SJSA1 (cell line): Measurements from ENCODE around the gene ATP8B4. TPM values are rescaled to one million over a fixed set of nuclear protein-coding genes. Genes with fewer than 3 reads are reported as not detected.

Experiments used
- DNase-seq, 2 experiments: peaks; one replicate each; pipeline ENCODE4 v3.0.0-alpha.2; 2015 to 2020; ENCODE audit warnings: low spot score in 2 of 2, low read depth in 1 of 2
- H3K27ac ChIP-seq: fragments of 250-450 bp; sonication (Bioruptor Pico); 2 replicates; pipeline ENCODE4 v1.5.1; 2020; ENCODE audit warnings: mild to moderate bottlenecking, moderate library complexity
- H3K27me3 ChIP-seq: fragments of 250-450 bp; sonication (Bioruptor Pico); replicated peaks from 2 replicates; pipeline ENCODE4 v1.5.1; 2020; ENCODE audit warnings: mild to moderate bottlenecking, moderate library complexity
- H3K36me3 ChIP-seq: fragments of 250-450 bp; sonication (Bioruptor Pico); 2 replicates; pipeline ENCODE4 v1.5.1; 2020; ENCODE audit warnings: mild to moderate bottlenecking
- H3K4me1 ChIP-seq: fragments of 250-450 bp; sonication (Bioruptor Pico); replicated peaks from 2 replicates; pipeline ENCODE4 v1.6.1; 2021; ENCODE audit warnings: mild to moderate bottlenecking
- H3K4me3 ChIP-seq: fragments of 250-450 bp; sonication (Bioruptor Pico); 2 replicates; pipeline ENCODE4 v1.5.1; 2020; ENCODE audit warnings: mild to moderate bottlenecking
- H3K9me3 ChIP-seq: fragments of 250-450 bp; sonication (Bioruptor Pico); replicated peaks from 2 replicates; pipeline ENCODE4 v1.5.1; 2020; ENCODE audit warnings: mild to moderate bottlenecking
- total RNA-seq: library from RNA; depleted of rRNA; stranded (reverse); fragments of >200 nt; shearing (Covaris generic); gene quantifications from 2 replicates; pipeline ENCODE4 v1.2.3, GENCODE V29; 2014

The ATP8B4 gene
- total RNA-seq, 1 experiment from 2014 or later: 0.16 TPM

DNA sequence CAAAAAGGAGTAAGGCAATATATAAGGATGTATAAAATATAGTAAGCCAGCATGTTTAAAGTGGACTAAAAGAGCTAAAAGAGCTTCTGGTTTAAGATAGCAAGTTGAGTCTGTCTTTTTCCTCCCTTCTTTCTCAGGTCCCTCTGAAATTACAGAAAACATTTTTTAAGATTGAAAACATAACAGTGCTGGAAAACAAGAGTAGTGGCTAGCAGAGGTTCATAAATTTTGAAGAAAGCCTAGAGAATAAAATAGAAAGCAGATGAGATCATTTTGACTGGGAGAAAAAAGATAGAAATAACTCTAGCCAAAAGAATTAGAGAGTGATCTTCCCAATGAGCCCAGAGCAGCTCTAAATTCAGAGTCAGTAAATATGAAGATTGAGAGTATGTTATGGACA lies 41.9 kb downstream of the ATP8B4 start:
- no peak overlapping the region for H3K27ac ChIP-seq
- no peaks in the 10 kb centered on the region for H3K9me3 ChIP-seq
- H3K36me3 ChIP-seq: no peaks in the 10 kb centered on the region
- DNase-seq: no peak
- H3K4me1 ChIP-seq: no peaks in the 10 kb centered on the region
- H3K4me3 ChIP-seq: no peak overlapping the region
- H3K27me3 ChIP-seq: no peaks in the 10 kb centered on the region

DNA sequence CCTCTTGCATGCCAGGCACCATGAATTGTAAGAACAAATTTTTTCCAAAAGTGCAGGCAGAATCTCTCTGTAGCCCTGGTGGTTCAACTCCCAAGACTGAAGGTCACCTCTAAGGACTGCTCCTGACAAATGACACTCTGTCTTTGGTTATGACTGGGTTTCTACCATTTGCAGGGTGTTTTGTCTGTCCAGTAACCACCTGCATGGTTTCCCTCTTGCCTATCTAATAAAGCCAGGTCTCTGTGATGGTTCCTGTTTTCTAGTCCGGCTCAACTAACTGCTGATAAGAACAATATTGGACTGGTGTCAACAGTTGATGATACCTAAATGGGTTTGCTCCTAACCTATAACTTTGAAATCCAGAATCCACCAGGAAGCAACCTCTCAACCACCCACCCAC lies 43.7 kb downstream of the ATP8B4 start:
- no peak for DNase-seq
- H3K27me3 ChIP-seq: no peaks in the 10 kb centered on the region
- H3K36me3 ChIP-seq: no peaks in the 10 kb centered on the region
- H3K4me1 ChIP-seq: no peaks in the 10 kb centered on the region
- no peaks in the 10 kb centered on the region for H3K9me3 ChIP-seq
- H3K4me3 ChIP-seq: no peak overlapping the region
- no peak overlapping the region for H3K27ac ChIP-seq

DNA sequence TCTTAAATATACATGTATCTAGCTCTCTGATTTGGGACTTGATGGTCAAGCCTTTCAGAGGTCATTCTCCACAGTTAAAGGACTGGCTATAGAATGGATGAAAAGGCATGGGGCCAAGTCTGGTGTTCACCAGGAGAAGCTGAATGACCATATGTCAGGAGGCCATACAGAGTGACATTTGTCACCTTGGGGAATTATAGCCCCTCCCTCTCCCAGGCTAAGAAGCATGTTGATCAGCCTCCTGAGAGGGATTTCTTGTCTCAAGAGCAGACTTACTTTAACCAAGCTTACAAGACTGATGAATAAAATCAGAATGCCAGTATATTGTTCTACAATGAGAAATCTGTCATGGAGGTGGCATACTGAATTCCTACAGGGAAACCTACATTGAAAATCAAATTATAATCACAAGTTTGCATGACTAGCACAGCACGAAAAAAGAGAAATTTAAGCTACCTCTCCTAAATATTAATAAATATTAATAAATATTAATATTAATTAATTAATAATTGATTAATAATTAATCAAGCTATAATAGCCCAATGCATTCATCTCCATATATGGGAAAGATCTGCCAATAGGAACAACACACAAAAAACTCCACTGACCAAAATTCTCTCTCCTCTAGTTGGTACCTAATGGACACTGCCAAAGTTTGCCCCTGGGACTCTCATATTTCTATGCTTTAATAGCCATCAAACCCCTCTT lies 47.3 kb downstream of the ATP8B4 start:
- H3K27ac ChIP-seq: no peak overlapping the region
- H3K4me1 ChIP-seq: no peaks in the 10 kb centered on the region
- H3K36me3 ChIP-seq: no peaks in the 10 kb centered on the region
- H3K9me3 ChIP-seq: no peaks in the 10 kb centered on the region
- H3K4me3 ChIP-seq: no peak overlapping the region
- H3K27me3 ChIP-seq: no peaks in the 10 kb centered on the region
- DNase-seq: no peak

DNA sequence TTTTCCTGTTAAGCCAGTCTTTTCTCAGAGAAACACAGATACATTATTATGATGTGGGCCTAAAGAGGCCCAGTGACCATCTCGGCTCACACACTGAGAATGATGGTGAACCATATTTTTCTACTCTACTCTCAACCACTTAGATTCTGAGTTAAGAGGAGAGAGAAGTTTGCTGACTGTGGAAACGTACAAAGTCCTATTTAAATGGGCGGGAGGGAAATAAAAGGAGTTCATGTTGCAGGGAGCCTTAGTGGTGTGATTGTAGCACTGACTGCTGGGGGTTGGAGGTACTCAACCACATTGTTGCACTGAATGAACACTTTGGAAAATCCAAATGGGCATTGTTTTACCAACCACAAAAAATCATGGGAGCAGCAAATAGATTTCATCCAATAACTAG lies 51.0 kb downstream of the ATP8B4 start:
- H3K36me3 ChIP-seq: no peaks in the 10 kb centered on the region
- no peaks in the 10 kb centered on the region for H3K9me3 ChIP-seq
- DNase-seq: no peak
- H3K27me3 ChIP-seq: no peaks in the 10 kb centered on the region
- H3K27ac ChIP-seq: no peak overlapping the region
- no peaks in the 10 kb centered on the region for H3K4me1 ChIP-seq
- H3K4me3 ChIP-seq: no peak overlapping the region

DNA sequence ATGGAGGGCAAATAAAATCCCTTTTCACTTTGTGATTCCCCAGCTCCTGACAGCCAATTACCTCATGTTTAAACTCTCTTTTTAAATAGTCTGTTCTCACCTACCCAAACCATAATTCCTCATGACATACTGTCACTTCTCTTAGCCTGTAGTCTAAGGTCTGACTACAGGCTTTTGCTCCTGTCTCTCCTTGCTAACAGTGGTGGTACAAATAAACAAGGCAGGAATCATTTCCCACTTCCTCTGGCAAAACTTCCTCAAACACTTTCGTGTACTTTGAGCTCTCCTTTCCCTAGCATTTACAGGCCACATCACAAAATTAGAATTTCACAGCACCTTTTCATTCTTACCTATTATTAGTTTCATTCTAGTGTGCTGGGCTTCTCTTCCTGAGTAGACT lies 51.8 kb downstream of the ATP8B4 start:
- Histone ChIP-seq H3K4me1 (no peaks in the 10 kb centered on the region), H3K27ac (no peak overlapping the region), H3K4me3 (no peak overlapping the region), H3K9me3 (no peaks in the 10 kb centered on the region), H3K27me3 (no peaks in the 10 kb centered on the region), H3K36me3 (no peaks in the 10 kb centered on the region)
- DNase-seq: no peak

DNA sequence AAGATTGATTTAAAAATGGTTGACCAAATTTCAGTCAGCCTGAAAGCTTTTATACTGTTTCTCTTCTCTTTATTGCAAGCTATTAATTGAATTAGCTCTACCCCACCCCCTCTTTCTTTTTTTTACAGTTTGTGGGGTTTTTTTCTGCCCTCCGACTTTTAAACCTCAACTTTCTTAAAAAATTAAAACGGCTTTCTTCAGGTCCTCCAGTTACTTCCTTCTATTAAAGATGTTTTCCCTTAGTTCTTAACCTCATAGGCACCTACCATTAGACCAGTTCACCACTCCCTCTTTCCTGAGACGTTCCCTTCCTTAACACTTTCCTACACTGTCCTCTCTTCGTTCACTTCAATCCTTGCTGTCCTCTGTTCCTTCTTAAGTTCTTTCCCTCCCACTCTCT lies 52.4 kb downstream of the ATP8B4 start:
- no peak for DNase-seq
- H3K27me3 ChIP-seq: no peaks in the 10 kb centered on the region
- no peak overlapping the region for H3K27ac ChIP-seq
- H3K36me3 ChIP-seq: no peaks in the 10 kb centered on the region
- no peaks in the 10 kb centered on the region for H3K4me1 ChIP-seq
- H3K9me3 ChIP-seq: no peaks in the 10 kb centered on the region
- no peak overlapping the region for H3K4me3 ChIP-seq

DNA sequence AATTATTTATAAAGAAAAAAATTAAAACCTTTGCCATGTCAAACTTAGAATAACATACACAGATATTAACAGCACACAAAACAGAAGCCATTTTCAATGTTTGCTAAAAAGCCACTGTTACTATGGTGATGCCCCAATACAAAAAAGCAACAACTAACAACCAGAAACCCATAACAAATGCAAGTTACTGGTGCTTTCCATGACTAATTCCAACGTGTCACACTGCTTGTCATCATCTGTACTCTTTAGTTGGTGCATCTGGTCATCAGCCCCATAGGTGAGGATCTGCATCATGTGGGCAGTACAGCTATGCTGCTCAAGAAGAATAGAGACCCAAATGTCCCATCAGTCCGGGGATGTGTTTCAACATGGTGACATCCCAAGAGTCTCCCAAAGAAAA lies 52.8 kb downstream of the ATP8B4 start:
- H3K27me3 ChIP-seq: no peaks in the 10 kb centered on the region

DNA sequence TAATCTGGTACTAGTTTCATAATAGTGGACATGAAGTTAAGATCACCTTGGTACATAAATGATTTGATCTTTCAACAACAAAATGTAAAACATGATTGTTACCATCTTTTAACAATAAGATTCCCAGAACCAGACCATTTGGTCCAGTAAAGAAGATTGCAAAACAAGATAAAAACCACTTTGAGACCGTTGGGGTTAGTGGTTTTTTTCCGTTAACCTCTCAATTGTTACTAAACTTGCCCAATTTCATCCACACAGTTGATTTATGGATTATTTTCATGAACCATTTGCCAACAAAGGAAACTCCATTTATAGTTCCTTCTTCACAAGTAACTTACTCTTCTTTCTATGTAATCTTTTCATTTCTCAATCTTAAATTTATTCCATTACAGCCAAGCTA lies 53.8 kb downstream of the ATP8B4 start:
- H3K27me3 ChIP-seq: no peaks in the 10 kb centered on the region
- DNase-seq: no peak
- H3K36me3 ChIP-seq: no peaks in the 10 kb centered on the region
- no peak overlapping the region for H3K4me3 ChIP-seq
- H3K27ac ChIP-seq: no peak overlapping the region
- H3K9me3 ChIP-seq: no peaks in the 10 kb centered on the region
- no peaks in the 10 kb centered on the region for H3K4me1 ChIP-seq

More for the DNA sequence above, 52.8 kb downstream of the ATP8B4 start:
- no peak overlapping the region for H3K4me3 ChIP-seq
- DNase-seq: no peak
- H3K36me3 ChIP-seq: no peaks in the 10 kb centered on the region
- no peak overlapping the region for H3K27ac ChIP-seq
- H3K9me3 ChIP-seq: no peaks in the 10 kb centered on the region
- no peaks in the 10 kb centered on the region for H3K4me1 ChIP-seq

DNA sequence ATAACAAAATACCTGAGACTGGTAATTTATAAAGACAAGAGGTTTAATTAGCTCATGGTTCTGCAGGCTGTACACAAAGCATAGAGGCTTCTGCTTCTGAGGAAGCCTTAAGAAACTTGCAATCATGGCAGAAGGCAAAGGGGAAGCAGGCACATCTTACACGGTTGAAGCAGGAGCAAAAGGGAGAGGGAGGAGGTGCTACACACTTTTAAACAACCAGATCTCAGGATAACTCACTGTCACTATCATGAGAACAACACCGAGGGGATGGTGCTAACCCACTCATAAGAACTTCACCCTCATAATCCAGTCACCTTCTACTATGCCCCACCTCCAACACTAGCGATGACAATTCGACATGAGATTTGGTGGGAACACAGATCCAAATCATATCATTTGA lies 54.4 kb downstream of the ATP8B4 start:
- no peaks in the 10 kb centered on the region for H3K9me3 ChIP-seq
- H3K36me3 ChIP-seq: no peaks in the 10 kb centered on the region
- DNase-seq: no peak
- H3K27ac ChIP-seq: no peak overlapping the region
- no peaks in the 10 kb centered on the region for H3K4me1 ChIP-seq
- no peaks in the 10 kb centered on the region for H3K27me3 ChIP-seq
- no peak overlapping the region for H3K4me3 ChIP-seq

DNA sequence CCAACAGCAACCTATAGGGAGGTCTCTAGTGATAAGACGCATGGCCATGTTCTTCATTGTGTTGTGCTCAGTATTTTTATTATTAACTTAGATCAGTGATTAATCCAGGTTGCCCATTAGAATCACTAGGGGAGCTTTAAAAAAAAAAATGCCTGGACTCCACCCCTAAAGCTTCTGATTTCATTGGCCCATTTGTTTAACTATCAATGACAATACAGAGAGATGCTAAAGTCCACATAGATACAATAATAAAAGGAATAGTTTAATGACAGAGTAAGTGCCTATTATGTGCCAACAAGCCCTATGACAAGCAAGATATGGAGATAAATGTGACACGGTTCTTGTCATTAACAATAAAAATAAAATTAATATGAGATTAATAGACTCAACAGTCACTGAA lies 55.8 kb downstream of the ATP8B4 start:
- peaks cover 4% of the 10 kb centered on the region; the same call in 1 of the 2 replicates for H3K4me1 ChIP-seq
- no peak for DNase-seq
- no peaks in the 10 kb centered on the region for H3K27me3 ChIP-seq

DNA sequence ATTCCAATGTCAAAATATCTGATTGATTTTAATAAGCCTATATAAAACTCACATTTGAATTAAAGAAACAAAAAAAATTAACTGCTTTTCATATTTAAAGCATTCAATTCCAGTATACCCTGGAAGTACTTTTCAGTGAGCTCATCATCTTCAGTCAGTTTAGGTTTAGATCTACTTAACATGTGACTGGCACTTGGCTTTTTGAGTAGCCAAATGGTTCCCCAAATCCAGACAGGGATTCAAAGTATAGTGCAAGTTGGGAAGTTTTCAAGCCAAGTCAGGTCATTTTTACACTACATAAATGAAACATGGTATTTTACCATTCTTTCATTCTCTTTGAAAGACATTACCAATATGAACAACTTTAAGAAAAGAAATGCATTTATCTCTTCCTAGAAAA lies 57.5 kb downstream of the ATP8B4 start:
- H3K36me3 ChIP-seq: no peaks in the 10 kb centered on the region
- no peak overlapping the region for H3K27ac ChIP-seq
- no peak for DNase-seq
- no peak overlapping the region for H3K4me3 ChIP-seq
- peaks cover 14% of the 10 kb centered on the region for H3K4me1 ChIP-seq
- H3K27me3 ChIP-seq: no peaks in the 10 kb centered on the region
- no peaks in the 10 kb centered on the region for H3K9me3 ChIP-seq

More for the DNA sequence above, 55.8 kb downstream of the ATP8B4 start:
- H3K36me3 ChIP-seq: no peaks in the 10 kb centered on the region
- H3K4me3 ChIP-seq: no peak overlapping the region
- no peak overlapping the region for H3K27ac ChIP-seq
- no peaks in the 10 kb centered on the region for H3K9me3 ChIP-seq

DNA sequence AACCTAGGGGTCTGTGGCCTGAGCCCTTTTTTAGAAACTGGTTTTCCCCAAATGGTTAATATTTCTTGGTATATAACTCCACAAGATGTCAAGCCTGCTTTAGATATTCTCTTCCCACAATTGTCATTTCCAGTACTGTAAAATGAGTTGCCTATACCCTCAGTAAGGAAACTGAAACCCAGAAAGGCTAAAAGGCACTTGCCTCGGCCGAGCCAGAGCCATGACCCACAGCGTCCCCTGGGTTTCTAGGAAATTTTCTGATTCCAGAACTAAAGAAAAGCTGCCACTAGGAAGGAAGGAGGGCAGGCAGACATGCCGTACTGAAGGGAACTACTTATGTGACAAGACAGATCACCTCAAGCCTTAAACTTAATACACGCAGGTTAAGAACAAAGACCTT lies 59.1 kb downstream of the ATP8B4 start:
- Histone ChIP-seq H3K27ac (no peak overlapping the region), H3K27me3 (no peaks in the 10 kb centered on the region), H3K4me1 (peaks cover 14% of the 10 kb centered on the region), H3K9me3 (no peaks in the 10 kb centered on the region), H3K4me3 (no peak overlapping the region), H3K36me3 (no peaks in the 10 kb centered on the region)
- no peak for DNase-seq

DNA sequence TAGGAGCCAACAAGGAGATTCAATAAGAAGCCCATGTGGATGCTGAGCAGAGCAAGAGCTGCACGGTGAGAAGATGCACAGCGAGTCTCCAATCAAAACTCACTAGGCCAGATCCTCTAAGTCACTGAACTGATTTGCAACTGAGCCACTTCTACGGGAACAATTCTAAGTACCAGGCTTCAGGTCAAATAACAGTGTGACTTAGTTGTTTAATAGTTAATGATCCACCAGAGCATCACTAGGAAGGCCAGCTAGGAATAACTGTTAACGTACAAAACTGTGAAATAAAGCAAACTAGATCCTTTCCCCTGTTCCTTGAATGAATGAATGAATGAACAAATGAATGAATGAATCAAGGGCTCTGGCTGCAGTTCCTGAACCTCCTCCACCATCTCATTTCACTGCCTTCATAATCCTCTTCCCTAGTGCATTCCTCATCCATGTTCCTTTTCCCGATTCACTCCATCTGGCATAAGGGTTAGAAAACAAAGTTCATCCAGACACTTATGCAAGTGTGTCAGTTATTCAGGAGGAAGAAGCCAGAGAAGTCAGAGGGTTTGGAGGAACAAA lies 59.7 kb downstream of the ATP8B4 start:
- Histone ChIP-seq H3K27ac (no peak overlapping the region), H3K36me3 (no peaks in the 10 kb centered on the region), H3K4me3 (no peak overlapping the region), H3K4me1 (peaks cover 14% of the 10 kb centered on the region), H3K9me3 (no peaks in the 10 kb centered on the region), H3K27me3 (no peaks in the 10 kb centered on the region)
- DNase-seq: no peak

DNA sequence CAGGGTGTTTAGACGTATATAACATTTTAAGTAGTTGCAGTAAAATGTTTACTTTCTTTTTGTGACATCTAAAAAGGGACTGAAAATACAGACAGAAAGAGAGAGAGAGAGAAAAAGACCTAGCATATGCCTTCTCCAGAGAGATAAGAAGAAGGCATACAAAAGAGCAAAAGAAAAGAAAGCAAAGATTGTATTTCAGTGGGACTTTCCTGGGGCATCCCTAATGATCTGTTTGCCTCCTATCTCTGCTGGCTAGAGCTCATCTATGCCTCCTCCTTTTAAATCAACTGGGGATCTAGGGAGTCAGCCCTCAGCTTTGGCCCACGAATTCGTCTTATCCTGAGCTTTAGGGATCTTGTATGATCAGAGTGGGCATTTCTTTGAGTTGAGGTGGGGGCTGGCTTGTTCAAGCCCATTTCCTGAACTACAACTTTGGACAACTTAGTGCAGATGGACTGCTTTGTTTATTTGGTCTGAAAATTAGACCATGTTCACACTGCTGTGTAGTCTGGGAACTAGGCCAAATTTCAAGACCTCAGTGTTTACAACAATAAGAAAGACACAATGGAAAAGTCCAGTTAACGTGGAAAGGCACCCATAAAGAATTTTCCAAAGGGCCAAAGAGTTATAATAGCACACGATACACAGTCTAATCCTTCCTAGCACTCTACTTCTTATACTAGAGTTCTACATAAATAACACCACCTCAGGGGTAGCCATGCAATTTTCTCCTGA lies 61.0 kb downstream of the ATP8B4 start:
- Histone ChIP-seq H3K4me3 (no peak overlapping the region), H3K4me1 (peaks cover 14% of the 10 kb centered on the region), H3K27me3 (no peaks in the 10 kb centered on the region), H3K36me3 (no peaks in the 10 kb centered on the region), H3K27ac (no peak overlapping the region), H3K9me3 (no peaks in the 10 kb centered on the region)
- peak in 1 of 2 experiments; percentile 76 for DNase-seq
